Hepatocyte (in vitro differentiated cells): Measurements from ENCODE around the gene EFHD1. TPM values are rescaled to one million over a fixed set of nuclear protein-coding genes. Genes with fewer than 3 reads are reported as not detected.

ENCODE experiments used
- DNase-seq: peaks from one replicate; pipeline ENCODE4 v3.0.0-alpha.2; 2016; ENCODE audit warnings: low spot score
- H2AFZ ChIP-seq: fragments of 200-600 bp; sonication (generic); 2 replicates; pipeline ENCODE4 v1.6.0; 2016; ENCODE audit warnings: antibody characterized with exemption, mild to moderate bottlenecking
- H3K27ac ChIP-seq: fragments of 200-600 bp; sonication (generic); 2 replicates; pipeline ENCODE4 v1.5.1; 2016; ENCODE audit warnings: mild to moderate bottlenecking
- H3K27me3 ChIP-seq: fragments of 200-600 bp; sonication (generic); 2 replicates; pipeline ENCODE4 v1.6.1; 2016
- H3K36me3 ChIP-seq: fragments of 200-600 bp; sonication (generic); replicated peaks from 2 replicates; pipeline ENCODE4 v1.5.1; 2016; ENCODE audit warnings: low read depth; ENCODE audit not compliant: insufficient read depth
- H3K4me1 ChIP-seq: fragments of 200-600 bp; sonication (generic); 2 replicates; pipeline ENCODE4 v1.5.1; 2016; ENCODE audit warnings: mild to moderate bottlenecking, moderate library complexity; ENCODE audit not compliant: insufficient read depth
- H3K4me2 ChIP-seq: fragments of 200-600 bp; sonication (generic); 2 replicates; pipeline ENCODE4 v1.6.0; 2016
- H3K4me3 ChIP-seq: fragments of 200-600 bp; sonication (generic); 2 replicates; pipeline ENCODE4 v1.5.1; 2016; ENCODE audit warnings: mild to moderate bottlenecking
- H3K79me2 ChIP-seq: fragments of 200-600 bp; sonication (generic); 2 replicates; pipeline ENCODE4 v1.6.0; 2017; ENCODE audit warnings: mild to moderate bottlenecking
- H3K9me2 ChIP-seq: fragments of 200-600 bp; sonication (generic); replicated peaks from 2 replicates; pipeline ENCODE4 v1.6.0; 2017; ENCODE audit warnings: mild to moderate bottlenecking; ENCODE audit not compliant: insufficient read depth
- H3K9me3 ChIP-seq: fragments of 200-600 bp; sonication (generic); 2 replicates; pipeline ENCODE4 v1.5.1; 2016; ENCODE audit warnings: low read depth, mild to moderate bottlenecking
- H4K20me1 ChIP-seq: fragments of 200-600 bp; sonication (generic); 2 replicates; pipeline ENCODE4 v1.6.0; 2016; ENCODE audit warnings: mild to moderate bottlenecking; ENCODE audit not compliant: insufficient read depth, poor library complexity, severe bottlenecking
- CTCF ChIP-seq: fragments of 200-600 bp; sonication (generic); IDR thresholded peaks from 2 replicates; pipeline ENCODE4 v1.5.1; 2016; ENCODE audit warnings: antibody characterized with exemption, mild to moderate bottlenecking; ENCODE audit not compliant: poor library complexity
- EZH2 ChIP-seq: fragments of 200-600 bp; sonication (generic); IDR thresholded peaks from 2 replicates; pipeline ENCODE4 v1.6.1; 2016; ENCODE audit warnings: antibody characterized with exemption, mild to moderate bottlenecking, borderline replicate concordance
- EZH2phosphoT487 ChIP-seq: fragments of 200-600 bp; sonication (generic); IDR thresholded peaks from one replicate; pipeline ENCODE4 v1.6.1; 2018; ENCODE audit warnings: antibody characterized with exemption, mild to moderate bottlenecking, low read depth, moderate library complexity; ENCODE audit not compliant: unreplicated experiment, severe bottlenecking
- WGBS: methylation state at CpG from one replicate; pipeline ENCODE4 v1.1.6; 2016; ENCODE audit warnings: low lambda C conversion rate; ENCODE audit errors: missing lambda C conversion rate; 5-methylcytosine and 5-hydroxymethylcytosine counted together
- polyA plus RNA-seq: library from polyadenylated mRNA; unstranded; fragments of >200 nt; fragmentation: Nextera tagmentation; extraction: Ambion mirVana; gene quantifications from 2 replicates; pipeline ENCODE4 v1.2.1, GENCODE V29; 2016
- total RNA-seq: library from RNA; depleted of rRNA; stranded (reverse); fragments of >200 nt; gene quantifications from 2 replicates; pipeline ENCODE4 v1.2.3, GENCODE V29; 2014

EFHD1 gene
- total and polyA plus RNA-seq, 2 experiments from 2014 or later, result 3.0 to 6.7 TPM

GRCh38 chr2:232611061-232611460, 22.3 kb upstream of the EFHD1 start:
- DNase-seq, result no peak
- no peak overlapping the region for H3K4me3 ChIP-seq
- no peaks in the 10 kb centered on the region for H3K4me1 ChIP-seq
- no peak for TF ChIP-seq EZH2
- no peak for TF ChIP-seq EZH2phosphoT487
- no peak for TF ChIP-seq CTCF
- H3K9me3 ChIP-seq, result no peaks in the 10 kb centered on the region
- no peak overlapping the region for H2AFZ ChIP-seq
- no peaks in the 10 kb centered on the region for H3K36me3 ChIP-seq
- H4K20me1 ChIP-seq, result no peaks in the 10 kb centered on the region
- no peaks in the 10 kb centered on the region for H3K27me3 ChIP-seq
- H3K4me2 ChIP-seq, result no peak overlapping the region
- WGBS, result 80% methylated on average over 5 of the region's 6 CpGs
- no peak overlapping the region for H3K27ac ChIP-seq
- no peaks in the 10 kb centered on the region for H3K79me2 ChIP-seq
- H3K9me2 ChIP-seq, result no peaks in the 10 kb centered on the region

DNA sequence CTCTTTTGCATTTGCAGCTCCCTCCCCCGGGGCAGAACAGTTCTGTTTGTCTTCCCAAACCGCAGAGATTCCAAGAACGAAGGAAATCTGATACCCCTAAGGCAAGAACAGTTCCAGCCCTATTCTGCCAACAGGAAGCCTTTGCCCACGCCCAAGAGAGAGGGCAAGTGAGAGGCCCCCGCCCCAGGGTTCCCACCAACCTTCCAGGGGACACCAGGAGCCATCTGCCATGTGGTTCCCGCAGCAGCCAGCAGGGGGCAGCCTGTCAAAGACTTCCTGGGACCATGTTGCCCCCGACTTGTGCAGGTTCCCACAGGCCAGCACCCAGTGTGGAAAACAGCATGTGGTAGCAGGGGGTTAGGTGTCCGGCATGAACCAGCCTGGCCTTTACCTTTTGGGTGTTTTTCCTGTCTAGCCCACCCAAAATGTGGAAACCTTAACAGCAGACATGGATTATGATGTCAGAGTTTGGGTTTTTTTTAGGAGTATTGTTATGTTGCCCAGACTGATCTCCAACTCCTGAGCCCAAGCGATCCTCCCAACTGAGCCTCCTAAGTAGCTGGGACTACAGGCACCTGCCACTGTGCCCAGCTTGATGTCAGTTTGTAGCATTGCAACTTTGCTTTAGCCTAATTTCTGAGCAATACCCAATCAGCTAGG, 21.7 kb upstream of the EFHD1 start:
- Histone ChIP-seq H3K79me2 (no peaks in the 10 kb centered on the region), H3K27me3 (no peaks in the 10 kb centered on the region), H3K36me3 (no peaks in the 10 kb centered on the region), H3K4me2 (no peak overlapping the region), H3K27ac (no peak overlapping the region), H3K9me2 (no peaks in the 10 kb centered on the region), H3K4me3 (no peak overlapping the region), H3K9me3 (no peaks in the 10 kb centered on the region), H4K20me1 (no peaks in the 10 kb centered on the region), H3K4me1 (no peaks in the 10 kb centered on the region), H2AFZ (no peak overlapping the region)
- WGBS, result 55% methylated on average over 9 of the region's 9 CpGs
- TF ChIP-seq CTCF, result peak; percentile 62
- TF ChIP-seq EZH2phosphoT487, result no peak
- DNase-seq, result peak; percentile 44

- H4K20me1 ChIP-seq, result no peaks in the 10 kb centered on the region
- WGBS, result 59% methylated on average over 3 of the region's 3 CpGs
- H3K79me2 ChIP-seq, result no peaks in the 10 kb centered on the region
- H3K9me3 ChIP-seq, result no peaks in the 10 kb centered on the region
- no peak overlapping the region for H3K4me3 ChIP-seq
- H3K27me3 ChIP-seq, result no peaks in the 10 kb centered on the region
- TF ChIP-seq EZH2, result no peak
- TF ChIP-seq EZH2phosphoT487, result no peak
- H3K27ac ChIP-seq, result no peak overlapping the region
- no peak overlapping the region for H3K4me2 ChIP-seq
- H3K9me2 ChIP-seq, result no peaks in the 10 kb centered on the region
- H3K36me3 ChIP-seq, result no peaks in the 10 kb centered on the region
- H3K4me1 ChIP-seq, result no peaks in the 10 kb centered on the region
- no peak overlapping the region for H2AFZ ChIP-seq
- no peak for DNase-seq
Measured at GRCh38 chr2:232613538-232614134, 19.8 kb upstream of the EFHD1 start.

- H3K9me3 ChIP-seq, result no peaks in the 10 kb centered on the region
- DNase-seq, result no peak
- no peak overlapping the region for H3K4me2 ChIP-seq
Measured at GRCh38 chr2:232615339-232615738, 18.1 kb upstream of the EFHD1 start.

More at GRCh38 chr2:232615339-232615738, 18.1 kb upstream of the EFHD1 start:
- Histone ChIP-seq H3K27ac (no peak overlapping the region), H4K20me1 (no peaks in the 10 kb centered on the region), H2AFZ (no peak overlapping the region), H3K9me2 (no peaks in the 10 kb centered on the region), H3K79me2 (no peaks in the 10 kb centered on the region), H3K4me1 (no peaks in the 10 kb centered on the region), H3K27me3 (no peaks in the 10 kb centered on the region), H3K36me3 (no peaks in the 10 kb centered on the region), H3K4me3 (no peak overlapping the region)
- no peak for TF ChIP-seq EZH2
- TF ChIP-seq EZH2phosphoT487, result no peak
- no peak for TF ChIP-seq CTCF
- 78% methylated on average over 8 of the region's 8 CpGs for WGBS
